SK-N-MC (cell line): Measurements from ENCODE around the gene KIAA0753.

Experiments used
- DNase-seq: peaks from one replicate; pipeline ENCODE4 v3.0.0-alpha.2; 2011; ENCODE audit warnings: low read depth, low spot score
- H3K27ac ChIP-seq: fragments of 200-600 bp; sonication (generic); 2 replicates; pipeline ENCODE4 v1.5.1; 2016; ENCODE audit warnings: mixed run types
- H3K36me3 ChIP-seq: fragments of 200-600 bp; sonication (generic); 2 replicates; pipeline ENCODE4 v1.6.1; 2017; ENCODE audit warnings: antibody characterized with exemption, low read length, mixed read lengths; ENCODE audit not compliant: insufficient read depth
- H3K4me3 ChIP-seq: fragments of 200-600 bp; sonication (generic); 2 replicates; pipeline ENCODE4 v1.5.1; 2016
- H3K9ac ChIP-seq: fragments of 200-600 bp; sonication (generic); 2 replicates; pipeline ENCODE4 v1.8.0; 2017; ENCODE audit warnings: mixed run types, mixed read lengths; ENCODE audit not compliant: insufficient read length
- H3K9me3 ChIP-seq: fragments of 200-600 bp; sonication (generic); 2 replicates; pipeline ENCODE4 v1.6.1; 2017; ENCODE audit warnings: low read depth, mild to moderate bottlenecking, antibody characterized with exemption, low read length, moderate library complexity, mixed read lengths
- EZH2 ChIP-seq: fragments of 200-600 bp; sonication (generic); IDR thresholded peaks from one replicate; pipeline ENCODE4 v1.6.1; 2017; ENCODE audit warnings: antibody characterized with exemption
- FOXP2 ChIP-seq: optimal IDR thresholded peaks from 2 replicates; pipeline ENCODE3; 2011; ENCODE audit warnings: mild to moderate bottlenecking, moderate library complexity; ENCODE audit not compliant: insufficient read depth; ENCODE audit errors: extremely low read length, control extremely low read depth
- POLR2AphosphoS5 ChIP-seq: IDR thresholded peaks from 2 replicates; pipeline ENCODE4 v1.6.1; 2012; ENCODE audit warnings: mild to moderate bottlenecking, low read depth, low read length, borderline replicate concordance

The KIAA0753 gene

GRCh38 chr17:6555331-6556120 is 85.0 kb downstream of the KIAA0753 start:
- H3K9ac ChIP-seq = no peak overlapping the region
- H3K36me3 ChIP-seq = no peaks in the 10 kb centered on the region
- DNase-seq = no peak
- TF ChIP-seq EZH2 (peak; percentile 34), POLR2AphosphoS5 (no peak), FOXP2 (no peak)
- no peak overlapping the region for H3K27ac ChIP-seq
- H3K9me3 ChIP-seq = no peaks in the 10 kb centered on the region
- peak overlapping the region; percentile 18; the same call in 1 of the 2 replicates for H3K4me3 ChIP-seq

GRCh38 chr17:6554871-6555330 is 85.6 kb downstream of the KIAA0753 start:
- H3K4me3 ChIP-seq = no peak overlapping the region

GRCh38 chr17:6554342-6554741 is 86.2 kb downstream of the KIAA0753 start:
- Histone ChIP-seq H3K9me3 (no peaks in the 10 kb centered on the region), H3K36me3 (no peaks in the 10 kb centered on the region), H3K4me3 (no peak overlapping the region), H3K27ac (no peak overlapping the region), H3K9ac (no peak overlapping the region)
- TF ChIP-seq FOXP2 (no peak), POLR2AphosphoS5 (no peak), EZH2 (no peak)
- DNase-seq = no peak

More at GRCh38 chr17:6554871-6555330, 85.6 kb downstream of the KIAA0753 start:
- TF ChIP-seq FOXP2 = no peak
- no peak for TF ChIP-seq POLR2AphosphoS5
- TF ChIP-seq EZH2 = no peak
- Histone ChIP-seq H3K9ac (no peak overlapping the region), H3K27ac (no peak overlapping the region), H3K9me3 (no peaks in the 10 kb centered on the region), H3K36me3 (no peaks in the 10 kb centered on the region)
- no peak for DNase-seq

- H3K27ac ChIP-seq = no peak overlapping the region
- DNase-seq = no peak
- no peak for TF ChIP-seq POLR2AphosphoS5
- TF ChIP-seq EZH2 = no peak
- no peak for TF ChIP-seq FOXP2
- H3K4me3 ChIP-seq = no peak overlapping the region
- no peaks in the 10 kb centered on the region for H3K9me3 ChIP-seq
- H3K9ac ChIP-seq = no peak overlapping the region
- H3K36me3 ChIP-seq = no peaks in the 10 kb centered on the region
These were observed 88.5 kb downstream of the KIAA0753 start for GRCh38 chr17:6551869-6552531.

GRCh38 chr17:6551356-6551755 is 89.2 kb downstream of the KIAA0753 start:
- Histone ChIP-seq H3K4me3 (no peak overlapping the region), H3K9me3 (no peaks in the 10 kb centered on the region), H3K27ac (no peak overlapping the region), H3K9ac (no peak overlapping the region), H3K36me3 (no peaks in the 10 kb centered on the region)
- no peak for DNase-seq
- TF ChIP-seq POLR2AphosphoS5 (no peak), EZH2 (no peak), FOXP2 (no peak)

GRCh38 chr17:6549384-6550036 is 91.0 kb downstream of the KIAA0753 start:
- Histone ChIP-seq H3K36me3 (no peaks in the 10 kb centered on the region), H3K9ac (no peak overlapping the region), H3K9me3 (no peaks in the 10 kb centered on the region), H3K4me3 (no peak overlapping the region), H3K27ac (no peak overlapping the region)
- no peak for TF ChIP-seq EZH2
- TF ChIP-seq FOXP2 = no peak
- no peak for TF ChIP-seq POLR2AphosphoS5
- no peak for DNase-seq

GRCh38 chr17:6548578-6549330 is 91.8 kb downstream of the KIAA0753 start:
- Histone ChIP-seq H3K4me3 (no peak overlapping the region), H3K9me3 (no peaks in the 10 kb centered on the region), H3K9ac (no peak overlapping the region), H3K36me3 (no peaks in the 10 kb centered on the region), H3K27ac (no peak overlapping the region)
- DNase-seq = no peak
- TF ChIP-seq EZH2 (no peak), FOXP2 (no peak), POLR2AphosphoS5 (no peak)
